Mucosa of descending colon (tissue), 3 donors: ENCODE results near the gene DNAI1. TPM values are rescaled to one million over a fixed set of nuclear protein-coding genes. Genes with fewer than 3 reads are reported as not detected.

Experiments used
- ATAC-seq: fragments of 200-7000 bp; cut with Tn5 transposase; one replicate; pipeline ENCODE4 v1.9.1; 2020; ENCODE audit warnings: mild to moderate bottlenecking, moderate library complexity
- DNase-seq, 3 donors: peaks; one replicate each; pipeline ENCODE4 v3.0.0-alpha.2; 2020
- H3K36me3 ChIP-seq: fragments of 200-600 bp; one replicate; pipeline ENCODE4 v1.8.0; 2021; ENCODE audit warnings: low read depth, mild to moderate bottlenecking
- H3K4me1 ChIP-seq: fragments of 200-600 bp; one replicate; pipeline ENCODE4 v1.8.0; 2021; ENCODE audit warnings: low read depth, mild to moderate bottlenecking
- H3K4me3 ChIP-seq: fragments of 200-600 bp; one replicate; pipeline ENCODE4 v1.8.0; 2021; ENCODE audit warnings: mild to moderate bottlenecking
- H3K9me3 ChIP-seq: fragments of 200-600 bp; one replicate; pipeline ENCODE4 v1.8.0; 2021; ENCODE audit warnings: mild to moderate bottlenecking
- CTCF ChIP-seq: fragments of 200-600 bp; IDR thresholded peaks from one replicate; pipeline ENCODE4 v1.8.0; 2022; ENCODE audit warnings: antibody characterized with exemption, mild to moderate bottlenecking
- intact Hi-C, 2 donors: fragments of 100-400 bp; cut with DNase I in 1 of 2; cut with micrococcal nuclease in 1 of 2; formaldehyde crosslinking; loops; one replicate each; pipeline versions ENCODE4 v1.11.0 to v1.11.1; 2022; cut with DNase I, micrococcal nuclease
- total RNA-seq, 3 donors: library from RNA; stranded (reverse); fragmentation: NEBNext Ultra II Directional in 2 of 3; extraction: Animal tissue kit (Norgen Biotek cat#: 25700) in 2 of 3; gene quantifications; one replicate each; pipeline versions ENCODE4 v1.2.1 to v1.2.4, GENCODE V29; 2021 to 2023
- donor health status: DM: no; HTN: no; CAD: no; lungs with moderate emphysema.
- donor health status: DM: no; HTN: no; CAD: no.
- donor health status: DM: no; HTN: yes; CAD: no.

DNAI1 gene
- total RNA-seq, 3 donors from 2014 or later = not detected

GRCh38 chr9:34505370-34506120, 46.9 kb downstream of the DNAI1 start:
- Histone ChIP-seq H3K4me1 (no peaks in the 10 kb centered on the region), H3K36me3 (no peaks in the 10 kb centered on the region), H3K4me3 (no peak overlapping the region), H3K9me3 (no peaks in the 10 kb centered on the region)
- TF ChIP-seq CTCF = no peak
- intact Hi-C loops = loop anchor here in 1 of 2 donors (10.0 kb wide), 1 partner anchor 61 kb away; no protein-coding TSS in a partner anchor
- peak; percentile 19 for ATAC-seq
- no peak for DNase-seq

GRCh38 chr9:34506623-34507022, 48.0 kb downstream of the DNAI1 start:
- H3K4me1 ChIP-seq = no peaks in the 10 kb centered on the region
- ATAC-seq = no peak
- no peaks in the 10 kb centered on the region for H3K36me3 ChIP-seq
- intact Hi-C loops = loop anchor here in 1 of 2 donors (10.0 kb wide), 1 partner anchor 62 kb away; no protein-coding TSS in a partner anchor
- no peak for TF ChIP-seq CTCF
- no peak for DNase-seq
- H3K9me3 ChIP-seq = no peaks in the 10 kb centered on the region
- H3K4me3 ChIP-seq = no peak overlapping the region

- intact Hi-C loops = loop anchor here in 1 of 2 donors (10.0 kb wide), 1 partner anchor 63 kb away; no protein-coding TSS in a partner anchor
- no peak for ATAC-seq
- TF ChIP-seq CTCF = no peak
- Histone ChIP-seq H3K4me3 (no peak overlapping the region), H3K4me1 (no peaks in the 10 kb centered on the region), H3K9me3 (no peaks in the 10 kb centered on the region), H3K36me3 (no peaks in the 10 kb centered on the region)
- DNase-seq = no peak
Observed at GRCh38 chr9:34507556-34507955, 49.0 kb downstream of the DNAI1 start.

DNA sequence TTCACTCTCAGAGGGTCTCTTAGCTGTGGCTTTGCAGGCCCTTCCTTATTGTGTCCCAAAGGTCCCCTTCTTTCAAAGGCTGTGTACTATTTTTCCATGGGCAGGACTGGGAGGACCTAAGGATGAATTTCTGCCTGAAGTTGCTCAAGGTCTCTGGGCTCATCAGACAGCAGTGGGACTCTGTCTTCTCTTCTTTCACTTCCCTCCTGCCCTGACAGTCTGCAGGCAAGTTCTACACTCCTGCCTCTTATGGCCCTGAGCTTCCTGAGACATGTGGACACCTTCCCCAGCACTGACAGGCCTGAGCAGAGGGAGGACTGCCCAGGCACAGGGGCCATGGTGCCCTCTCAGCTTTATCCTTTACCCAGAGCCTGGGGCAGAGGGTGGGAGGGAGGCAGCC, 49.4 kb downstream of the DNAI1 start:
- Histone ChIP-seq H3K4me1 (no peaks in the 10 kb centered on the region), H3K9me3 (no peaks in the 10 kb centered on the region), H3K36me3 (no peaks in the 10 kb centered on the region), H3K4me3 (no peak overlapping the region)
- DNase-seq (no peak), ATAC-seq (no peak)
- intact Hi-C loops = loop anchor here in 1 of 2 donors (10.0 kb wide), 1 partner anchor 63 kb away; no protein-coding TSS in a partner anchor
- no peak for TF ChIP-seq CTCF

- Histone ChIP-seq H3K4me3 (no peak overlapping the region), H3K4me1 (no peaks in the 10 kb centered on the region), H3K36me3 (no peaks in the 10 kb centered on the region), H3K9me3 (no peaks in the 10 kb centered on the region)
- ATAC-seq = no peak
- TF ChIP-seq CTCF = no peak
- no peak for DNase-seq
- intact Hi-C loops = loop anchor here in 1 of 2 donors (10.0 kb wide), 1 partner anchor 64 kb away; no protein-coding TSS in a partner anchor
Observed at GRCh38 chr9:34508463-34508862, 49.9 kb downstream of the DNAI1 start.
